HepG2 (cell line): Measurements from ENCODE around the gene NINJ2. TPM values are rescaled to one million over a fixed set of nuclear protein-coding genes. Genes with fewer than 3 reads are reported as not detected.

Source experiments
- ATAC-seq: fragments of 200-7000 bp; cut with Tn5 transposase; 3 replicates; pipeline ENCODE4 v1.9.1; 2020; ENCODE audit warnings: mild to moderate bottlenecking, moderate library complexity
- BruUV-seq: library from RNA; stranded (reverse); fragments of 400-500 nt; replicated peaks from 2 replicates; lab custom pipeline; 2021; lab: Mats Ljungman, UMichigan
- CTCF ChIA-PET: fragments of 300-600 bp; formaldehyde crosslinking; extraction: SDS; loops from one replicate; lab custom pipeline; 2021; ENCODE audit warnings: low total read pairs, inconsistent platforms, low intra/inter-chr PET ratio; lab: Yijun Ruan, JAX
- POLR2A ChIA-PET: fragments of 350-600 bp; sonication (Branson Sonifier 250); formaldehyde crosslinking; loops from one replicate; lab custom pipeline; 2020; ENCODE audit warnings: antibody characterized with exemption, inconsistent platforms; lab: Yijun Ruan, JAX
- DNase-seq: peaks from one replicate; pipeline ENCODE4 v3.0.0-alpha.2; 2015; ENCODE audit warnings: low spot score
- FAIRE-seq: peaks from 3 replicates; lab custom pipeline; 2011; peaks lifted over from hg19 to GRCh38; lab: Jason Lieb, UNC
- H2AFZ ChIP-seq: one replicate; pipeline ENCODE4 v1.6.1; 2011; ENCODE audit warnings: low read length, inconsistent platforms
- H3K27ac ChIP-seq: fragments of 300-600 bp; 3 replicates; pipeline ENCODE4 v1.8.0; 2011; ENCODE audit warnings: mixed run types, mild to moderate bottlenecking, mixed read lengths, low read length, inconsistent platforms; ENCODE audit not compliant: insufficient read depth; ENCODE audit errors: extremely low read length
- H3K27me3 ChIP-seq, 2 experiments: fragments of 200-600 bp in 1 of 2; 2 replicates in 1 of 2; 3 replicates in 1 of 2; pipeline versions ENCODE4 v1.6.0 to v1.8.0; 2011; ENCODE audit warnings: low read length in 2 of 2, mild to moderate bottlenecking in 2 of 2, moderate library complexity in 2 of 2, inconsistent platforms in 1 of 2; ENCODE audit not compliant: insufficient read depth in 2 of 2, control insufficient read depth in 1 of 2
- H3K36me3 ChIP-seq, 2 experiments: fragments of 200-600 bp in 1 of 2; replicated peaks in 1 of 2; 2 replicates in 1 of 2; 3 replicates in 1 of 2; pipeline versions ENCODE4 v1.5.1 to v1.8.0; 2011; ENCODE audit warnings: low read length in 2 of 2, inconsistent platforms in 1 of 2; ENCODE audit not compliant: insufficient read depth in 2 of 2, control insufficient read depth in 1 of 2
- H3K4me1 ChIP-seq: 2 replicates; pipeline ENCODE4 v1.5.1; 2012; ENCODE audit warnings: low read length, inconsistent platforms; ENCODE audit not compliant: insufficient read depth
- H3K4me2 ChIP-seq: 2 replicates; pipeline ENCODE4 v1.6.0; 2011; ENCODE audit warnings: low read depth, low read length, inconsistent platforms
- H3K4me3 ChIP-seq, 3 experiments: fragments of 200-600 bp in 1 of 3; sonication (generic), shearing (Covaris generic) in 1 of 3; replicated peaks in 1 of 3; 2 replicates each; pipeline ENCODE4 v1.5.1; 2011 to 2016; ENCODE audit warnings: low read length in 3 of 3, inconsistent platforms in 2 of 3, low read depth in 2 of 3, mild to moderate bottlenecking in 2 of 3, control low read depth in 1 of 3, mixed read lengths in 1 of 3; ENCODE audit not compliant: insufficient read depth in 1 of 3
- H3K79me2 ChIP-seq: one replicate; pipeline ENCODE4 v1.6.1; 2011; ENCODE audit warnings: low read length, inconsistent platforms; ENCODE audit not compliant: insufficient read depth
- H3K9ac ChIP-seq: 2 replicates; pipeline ENCODE4 v1.6.0; 2011; ENCODE audit warnings: mild to moderate bottlenecking, low read depth, low read length, inconsistent platforms; ENCODE audit not compliant: insufficient read depth
- H3K9me3 ChIP-seq: 2 replicates; pipeline ENCODE4 v1.5.1; 2012; ENCODE audit warnings: mild to moderate bottlenecking, low read length
- H4K20me1 ChIP-seq: 2 replicates; pipeline ENCODE4 v1.6.0; 2011; ENCODE audit warnings: inconsistent platforms, mild to moderate bottlenecking, low read length, moderate library complexity; ENCODE audit not compliant: insufficient read depth
- ELF3 ChIP-seq: IDR thresholded peaks from 2 replicates; pipeline ENCODE4 v1.6.1; 2016; ENCODE audit warnings: missing genetic modification reagents, missing compliant biosample characterization
- HNF4A ChIP-seq: sonication (generic); formaldehyde crosslinking; IDR thresholded peaks from 2 replicates; pipeline ENCODE4 v1.4.0; 2020; ENCODE audit warnings: missing genetic modification reagents
- MEIS1 ChIP-seq: sonication (generic); formaldehyde crosslinking; IDR thresholded peaks from 2 replicates; pipeline ENCODE4 v1.9.0; 2021; ENCODE audit warnings: mild to moderate bottlenecking, missing genetic modification reagents, moderate library complexity, borderline replicate concordance
- ZBTB3 ChIP-seq: sonication (generic); formaldehyde crosslinking; IDR thresholded peaks from 2 replicates; pipeline ENCODE4 v1.4.0; 2020; ENCODE audit warnings: low read depth, mild to moderate bottlenecking, moderate library complexity, missing genetic modification reagents, borderline replicate concordance
- ZC3H13 ChIP-seq: sonication (generic); formaldehyde crosslinking; IDR thresholded peaks from 2 replicates; pipeline ENCODE4 v1.8.1; 2023; ENCODE audit warnings: mild to moderate bottlenecking, missing genetic modification reagents, moderate library complexity
- ZFP36 ChIP-seq: fragments of 150-350 bp; IDR thresholded peaks from 2 replicates; pipeline ENCODE4 v1.6.1; 2018; ENCODE audit warnings: borderline replicate concordance, low read length, low read depth; ENCODE audit not compliant: partially characterized antibody
- ZNF343 ChIP-seq: sonication (generic); formaldehyde crosslinking; IDR thresholded peaks from 2 replicates; pipeline ENCODE4 v1.4.0; 2020; ENCODE audit warnings: mild to moderate bottlenecking, missing genetic modification reagents
- ZNF543 ChIP-seq: sonication (generic); formaldehyde crosslinking; IDR thresholded peaks from 2 replicates; pipeline ENCODE4 v1.4.0; 2020; ENCODE audit warnings: mild to moderate bottlenecking, missing genetic modification reagents
- ZNF577 ChIP-seq: sonication (generic); formaldehyde crosslinking; IDR thresholded peaks from 2 replicates; pipeline ENCODE4 v1.4.0; 2020; ENCODE audit warnings: mild to moderate bottlenecking, low read depth, missing genetic modification reagents, borderline replicate concordance
- ZNF720 ChIP-seq: sonication (generic); formaldehyde crosslinking; IDR thresholded peaks from 2 replicates; pipeline ENCODE4 v1.4.0; 2020; ENCODE audit warnings: missing genetic modification reagents
- ZNF766 ChIP-seq: sonication (generic); formaldehyde crosslinking; IDR thresholded peaks from 2 replicates; pipeline ENCODE4 v1.5.0; 2020; ENCODE audit warnings: missing genetic modification reagents, borderline replicate concordance
- WGBS: methylation state at CpG from one replicate; pipeline ENCODE4 v1.1.6; 2017; ENCODE audit warnings: low lambda C conversion rate; 5-methylcytosine and 5-hydroxymethylcytosine counted together
- in situ Hi-C: cut with HindIII; loops from 2 replicates; pipeline ENCODE4 v1.10.0; 2017; ENCODE audit warnings: low pct_unique_long_range_greater_than_20kb; ENCODE audit not compliant: extremely low pct_ligation_motif_present
- intact Hi-C: fragments of 100-400 bp; cut with micrococcal nuclease; formaldehyde crosslinking; loops from one replicate; pipeline ENCODE4 v1.10.0; 2022; ENCODE audit not compliant: unreplicated experiment
- polyA plus RNA-seq, 8 experiments: library from polyadenylated mRNA; depleted of rRNA in 3 of 8; stranded (reverse) in 7 of 8; unstranded in 1 of 8; fragments of >200 nt; fragmentation: Illumina TruSeq in 4 of 8; extraction: Trizol in 4 of 8; gene quantifications; 2 replicates each; pipeline versions ENCODE4 v1.2.1 to v1.2.3, GENCODE V29; 2011 to 2016; ENCODE audit warnings: low read depth in 4 of 8, missing spikeins in 1 of 8, mixed read lengths in 1 of 8; ENCODE audit not compliant: insufficient read depth in 1 of 8
- total RNA-seq, 5 experiments: library from RNA; depleted of rRNA; stranded (reverse); fragments of >200 nt; fragmentation: Illumina TruSeq; extraction: Trizol; gene quantifications; 2 replicates each; pipeline ENCODE4 v1.2.3, GENCODE V29; 2016; ENCODE audit warnings: low read depth in 1 of 5
- TF ChIP-seq, protein P1 (sequence below): sonication (generic); formaldehyde crosslinking; IDR thresholded peaks from 2 replicates; pipeline ENCODE4 v1.4.0; 2020; ENCODE audit warnings: missing genetic modification reagents
- TF ChIP-seq, protein P2 (sequence below): sonication (generic); formaldehyde crosslinking; IDR thresholded peaks from 2 replicates; pipeline ENCODE4 v1.4.0; 2020; ENCODE audit warnings: mild to moderate bottlenecking, missing genetic modification reagents

Gene NINJ2
- total and polyA plus RNA-seq, 2 of the 13 experiments (the other 11 are each of a cell fraction or from before 2014, with no cell fraction given): 0.62 to 3.8 TPM

- BruUV-seq: no TSS peak
- no peak overlapping the region for H2AFZ ChIP-seq
- no peaks in the 10 kb centered on the region for H3K27me3 ChIP-seq
- TF ChIP-seq ZNF766 (CRISPR knock-in tag): no peak
- TF ChIP-seq, protein P1, sequence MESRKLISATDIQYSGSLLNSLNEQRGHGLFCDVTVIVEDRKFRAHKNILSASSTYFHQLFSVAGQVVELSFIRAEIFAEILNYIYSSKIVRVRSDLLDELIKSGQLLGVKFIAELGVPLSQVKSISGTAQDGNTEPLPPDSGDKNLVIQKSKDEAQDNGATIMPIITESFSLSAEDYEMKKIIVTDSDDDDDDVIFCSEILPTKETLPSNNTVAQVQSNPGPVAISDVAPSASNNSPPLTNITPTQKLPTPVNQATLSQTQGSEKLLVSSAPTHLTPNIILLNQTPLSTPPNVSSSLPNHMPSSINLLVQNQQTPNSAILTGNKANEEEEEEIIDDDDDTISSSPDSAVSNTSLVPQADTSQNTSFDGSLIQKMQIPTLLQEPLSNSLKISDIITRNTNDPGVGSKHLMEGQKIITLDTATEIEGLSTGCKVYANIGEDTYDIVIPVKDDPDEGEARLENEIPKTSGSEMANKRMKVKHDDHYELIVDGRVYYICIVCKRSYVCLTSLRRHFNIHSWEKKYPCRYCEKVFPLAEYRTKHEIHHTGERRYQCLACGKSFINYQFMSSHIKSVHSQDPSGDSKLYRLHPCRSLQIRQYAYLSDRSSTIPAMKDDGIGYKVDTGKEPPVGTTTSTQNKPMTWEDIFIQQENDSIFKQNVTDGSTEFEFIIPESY (CRISPR knock-in tag): 0 out of 2 replicates have a peak, but pooled peaks have one; percentile 5
- TF ChIP-seq, all 625 proteins: peak for 1
- H3K79me2 ChIP-seq: no peaks in the 10 kb centered on the region
- intact Hi-C loops (no loop called here), in situ Hi-C loops (no loop called here)
- ChIA-PET POLR2A (no interaction called here), CTCF (no interaction called here)
- peaks cover 34% of the 10 kb centered on the region for H3K4me1 ChIP-seq
- no peaks in the 10 kb centered on the region for H3K36me3 ChIP-seq
- ATAC-seq (no peak), FAIRE-seq (no peak), DNase-seq (no peak)
- no peaks in the 10 kb centered on the region for H3K9me3 ChIP-seq
- H3K9ac ChIP-seq: no peak overlapping the region
- 89% methylated on average over 5 of the region's 5 CpGs for WGBS
- H3K27ac ChIP-seq: no peak overlapping the region
- H3K4me3 ChIP-seq: no peak overlapping the region
- H3K4me2 ChIP-seq: no peak overlapping the region
- H4K20me1 ChIP-seq: no peaks in the 10 kb centered on the region
Measured at GRCh38 chr12:639566-639965, 23.7 kb downstream of the NINJ2 start.

GRCh38 chr12:638953-639557 lies 24.2 kb downstream of the NINJ2 start:
- intact Hi-C loops: no loop called here
- no peaks in the 10 kb centered on the region for H3K9me3 ChIP-seq
- 77% methylated on average over 3 of the region's 3 CpGs for WGBS
- in situ Hi-C loops: no loop called here
- H4K20me1 ChIP-seq: no peaks in the 10 kb centered on the region
- peaks cover 34% of the 10 kb centered on the region for H3K4me1 ChIP-seq
- H3K79me2 ChIP-seq: no peaks in the 10 kb centered on the region
- TF ChIP-seq ZNF720 (CRISPR knock-in tag) (no peak), HNF4A (CRISPR knock-in tag) (no peak), ZNF343 (no peak), ZNF577 (CRISPR knock-in tag) (no peak), ELF3 (CRISPR knock-in tag) (no peak), ZFP36 (no peak), ZBTB3 (CRISPR knock-in tag) (no peak), ZC3H13 (CRISPR knock-in tag) (no peak), ZNF543 (CRISPR knock-in tag) (no peak), MEIS1 (CRISPR knock-in tag) (no peak)
- TF ChIP-seq, protein P2, sequence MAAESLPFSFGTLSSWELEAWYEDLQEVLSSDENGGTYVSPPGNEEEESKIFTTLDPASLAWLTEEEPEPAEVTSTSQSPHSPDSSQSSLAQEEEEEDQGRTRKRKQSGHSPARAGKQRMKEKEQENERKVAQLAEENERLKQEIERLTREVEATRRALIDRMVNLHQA (CRISPR knock-in tag): no peak
- ATAC-seq (no peak), FAIRE-seq (no peak), DNase-seq (no peak)
- H3K36me3 ChIP-seq: no peaks in the 10 kb centered on the region
- ChIA-PET CTCF (no interaction called here), POLR2A (no interaction called here)
- H3K9ac ChIP-seq: no peak overlapping the region
- H2AFZ ChIP-seq: no peak overlapping the region
- H3K4me3 ChIP-seq: no peak overlapping the region
- no peaks in the 10 kb centered on the region for H3K27me3 ChIP-seq
- no peak overlapping the region for H3K4me2 ChIP-seq
- BruUV-seq: no TSS peak
- H3K27ac ChIP-seq: no peak overlapping the region
